H9 (cell line): ENCODE measurements around the gene COMMD9. TPM values are rescaled to one million over a fixed set of nuclear protein-coding genes. Genes with fewer than 3 reads are reported as not detected.

Experiments used
- DNase-seq: peaks from one replicate; pipeline ENCODE4 v3.0.0-alpha.2; 2017
- H2AFZ ChIP-seq: one replicate; pipeline ENCODE4 v1.6.1; 2013; ENCODE audit warnings: mild to moderate bottlenecking, low read length, control low read depth, moderate library complexity
- H2AK5ac ChIP-seq: 2 replicates; pipeline ENCODE4 v1.6.1; 2013; ENCODE audit warnings: low read length, control low read depth, mixed read lengths; ENCODE audit not compliant: insufficient read length
- H2BK120ac ChIP-seq: one replicate; pipeline ENCODE4 v1.6.1; 2013; ENCODE audit warnings: low read depth, mild to moderate bottlenecking, low read length, control low read depth, inconsistent platforms; ENCODE audit not compliant: poor library complexity, severe bottlenecking
- H2BK12ac ChIP-seq: 2 replicates; pipeline ENCODE4 v1.6.1; 2013; ENCODE audit warnings: low read length, control low read depth, mixed read lengths, low read depth; ENCODE audit not compliant: insufficient read length
- H2BK15ac ChIP-seq: 2 replicates; pipeline ENCODE4 v1.6.1; 2013; ENCODE audit warnings: low read depth, low read length, control low read depth
- H2BK20ac ChIP-seq: one replicate; pipeline ENCODE4 v1.6.1; 2013; ENCODE audit warnings: low read depth, mild to moderate bottlenecking, low read length, control low read depth, inconsistent platforms; ENCODE audit not compliant: poor library complexity, severe bottlenecking
- H2BK5ac ChIP-seq: 2 replicates; pipeline ENCODE4 v1.6.1; 2013; ENCODE audit warnings: low read length, control low read depth, mixed read lengths; ENCODE audit not compliant: insufficient read length
- H3K14ac ChIP-seq: 2 replicates; pipeline ENCODE4 v1.6.1; 2013; ENCODE audit warnings: low read length, control low read depth; ENCODE audit not compliant: insufficient read depth
- H3K18ac ChIP-seq: 2 replicates; pipeline ENCODE4 v1.6.1; 2013; ENCODE audit warnings: low read depth, mild to moderate bottlenecking, mixed read lengths, low read length, control low read depth; ENCODE audit not compliant: insufficient read length
- H3K23ac ChIP-seq: 2 replicates; pipeline ENCODE4 v1.6.1; 2013; ENCODE audit warnings: low read length, control low read depth, mixed read lengths, low read depth; ENCODE audit not compliant: insufficient read length
- H3K23me2 ChIP-seq: 2 replicates; pipeline ENCODE4 v1.6.1; 2013; ENCODE audit warnings: low read depth, mild to moderate bottlenecking, mixed read lengths, low read length, control low read depth; ENCODE audit not compliant: insufficient read length, poor library complexity, severe bottlenecking
- H3K27ac ChIP-seq: 2 replicates; pipeline ENCODE4 v1.5.1; 2013; ENCODE audit warnings: low read length, control low read depth, mixed read lengths, low read depth; ENCODE audit not compliant: insufficient read length
- H3K27me3 ChIP-seq: 2 replicates; pipeline ENCODE4 v1.6.1; 2013; ENCODE audit warnings: low read length, control low read depth, inconsistent platforms; ENCODE audit not compliant: insufficient read depth
- H3K4ac ChIP-seq: 2 replicates; pipeline ENCODE4 v1.6.1; 2013; ENCODE audit warnings: low read depth, mild to moderate bottlenecking, control low read depth, inconsistent platforms, low read length, moderate library complexity
- H3K4me1 ChIP-seq: 2 replicates; pipeline ENCODE4 v1.6.1; 2013; ENCODE audit warnings: low read length, control low read depth, inconsistent platforms; ENCODE audit not compliant: insufficient read depth
- H3K4me2 ChIP-seq: 2 replicates; pipeline ENCODE4 v1.6.1; 2013; ENCODE audit warnings: low read length, control low read depth, mixed read lengths; ENCODE audit not compliant: insufficient read length, insufficient read depth
- H3K56ac ChIP-seq: 2 replicates; pipeline ENCODE4 v1.6.1; 2013; ENCODE audit warnings: low read depth, mild to moderate bottlenecking, mixed read lengths, low read length, control low read depth; ENCODE audit not compliant: insufficient read length
- H3K79me1 ChIP-seq: 2 replicates; pipeline ENCODE4 v1.6.1; 2013; ENCODE audit warnings: low read depth, mild to moderate bottlenecking, moderate library complexity, low read length, control low read depth, inconsistent platforms; ENCODE audit not compliant: insufficient read depth, poor library complexity, severe bottlenecking
- H3K79me2 ChIP-seq: 2 replicates; pipeline ENCODE4 v1.6.1; 2013; ENCODE audit warnings: low read length, control low read depth, inconsistent platforms; ENCODE audit not compliant: insufficient read depth
- H3K9ac ChIP-seq: 2 replicates; pipeline ENCODE4 v1.6.1; 2013; ENCODE audit warnings: low read length, control low read depth, mixed read lengths; ENCODE audit not compliant: insufficient read length; ENCODE audit errors: extremely low read depth
- H3K9me3 ChIP-seq: one replicate; pipeline ENCODE4 v1.6.1; 2013; ENCODE audit warnings: low read depth, low read length, inconsistent platforms; ENCODE audit not compliant: control insufficient read depth
- H3T11ph ChIP-seq: one replicate; pipeline ENCODE4 v1.6.1; 2013; ENCODE audit warnings: mild to moderate bottlenecking, low read length, control low read depth, inconsistent platforms
- H4K20me1 ChIP-seq: one replicate; pipeline ENCODE4 v1.6.1; 2013; ENCODE audit not compliant: control insufficient read depth, insufficient read length, insufficient read depth
- H4K5ac ChIP-seq: 2 replicates; pipeline ENCODE4 v1.6.1; 2013; ENCODE audit warnings: low read depth, mild to moderate bottlenecking, mixed read lengths, low read length, control low read depth; ENCODE audit not compliant: insufficient read length
- H4K8ac ChIP-seq: replicated peaks from 2 replicates; pipeline ENCODE4 v1.6.1; 2013; ENCODE audit warnings: low read length, control low read depth, mixed read lengths, low read depth; ENCODE audit not compliant: insufficient read length
- H4K91ac ChIP-seq: 2 replicates; pipeline ENCODE4 v1.6.1; 2013; ENCODE audit warnings: low read depth, mild to moderate bottlenecking, moderate library complexity, mixed read lengths, low read length, control low read depth; ENCODE audit not compliant: insufficient read length
- H3K27ac Mint-ChIP-seq, 3 experiments: 2 replicates in 2 of 3; 3 replicates in 1 of 3; pipeline ENCODE4 v1.8.0; 2020 to 2021; ENCODE audit warnings: mixed read lengths in 3 of 3, mild to moderate bottlenecking in 1 of 3, moderate library complexity in 1 of 3
- H3K27me3 Mint-ChIP-seq: 2 replicates; pipeline ENCODE4 v1.8.0; 2021; ENCODE audit warnings: low read depth, mild to moderate bottlenecking, moderate library complexity, mixed read lengths
- H3K36me3 Mint-ChIP-seq, 3 experiments: 2 replicates in 2 of 3; 3 replicates in 1 of 3; pipeline ENCODE4 v1.8.0; 2020 to 2021; ENCODE audit warnings: low read depth in 3 of 3, mixed read lengths in 3 of 3; ENCODE audit not compliant: insufficient read depth in 1 of 3
- H3K4me1 Mint-ChIP-seq, 2 experiments: 2 replicates each; pipeline ENCODE4 v1.8.0; 2020; ENCODE audit warnings: mixed read lengths in 2 of 2
- H3K4me3 Mint-ChIP-seq, 2 experiments: 2 replicates in 1 of 2; 3 replicates in 1 of 2; pipeline ENCODE4 v1.8.0; 2020 to 2021; ENCODE audit warnings: mild to moderate bottlenecking in 2 of 2, mixed read lengths in 2 of 2, moderate library complexity in 1 of 2
- H3K9me3 Mint-ChIP-seq, 2 experiments: 2 replicates in 1 of 2; 3 replicates in 1 of 2; pipeline ENCODE4 v1.8.0; 2020; ENCODE audit warnings: mild to moderate bottlenecking in 2 of 2, mixed read lengths in 2 of 2, moderate library complexity in 1 of 2
- CTCF ChIP-seq: fragments of 200-600 bp; sonication (generic); conservative IDR thresholded peaks from 3 replicates; pipeline ENCODE4 v1.8.0; 2021; ENCODE audit warnings: antibody characterized with exemption, mild to moderate bottlenecking
- WGBS: extraction: QIAGEN DNeasy Blood & Tissue Kit; methylation state at CpG from one replicate; pipeline ENCODE4 v1.1.7; 2013; ENCODE audit warnings: missing lambda C conversion rate, low lambda C conversion rate, mixed read lengths; ENCODE audit not compliant: insufficient read length; ENCODE audit errors: extremely low coverage; 5-methylcytosine and 5-hydroxymethylcytosine counted together
- total RNA-seq: library from RNA; stranded (reverse); gene quantifications from 2 replicates; pipeline ENCODE4 v1.2.1, GENCODE V29; 2021

COMMD9 gene
- total RNA-seq, 1 experiment from 2014 or later = 47.0 TPM

GRCh38 chr11:36268337-36268985, 20.8 kb downstream of the COMMD9 start:
- no peaks in the 10 kb centered on the region for H3K9me3 ChIP-seq
- no peak overlapping the region for H3K14ac ChIP-seq
- H3K79me2 ChIP-seq = 0 out of 2 replicates have a peak, but pooled peaks cover 2% of the 10 kb centered on the region
- no peak overlapping the region for H2BK12ac ChIP-seq
- no peak overlapping the region for H2AK5ac ChIP-seq
- H2BK5ac ChIP-seq = no peak overlapping the region
- H2BK15ac ChIP-seq = no peak overlapping the region
- H3K27ac ChIP-seq = no peak overlapping the region
- no peak overlapping the region for H3K18ac ChIP-seq
- no peak overlapping the region for H3K56ac ChIP-seq
- no peak overlapping the region for H2BK20ac ChIP-seq
- Mint-ChIP-seq H3K27ac (no peak overlapping the region), H3K4me3 (no peak overlapping the region), H3K4me1 (peaks cover 5 to 8% of the 10 kb centered on the region in 2 experiments; a peak in 3 of 4 replicates), H3K36me3 (peaks cover 5 to 7% (median 7%) of the 10 kb centered on the region in 3 experiments; a peak in 5 of 7 replicates), H3K9me3 (no peaks in the 10 kb centered on the region), H3K27me3 (peaks cover 7% of the 10 kb centered on the region)
- no peak for TF ChIP-seq CTCF
- no peak for DNase-seq
- H4K8ac ChIP-seq = no peak overlapping the region
- H3K23me2 ChIP-seq = no peaks in the 10 kb centered on the region
- no CpG with 5 or more reads among the region's 8 CpGs for WGBS
- no peak overlapping the region for H3K9ac ChIP-seq
- no peak overlapping the region for H4K91ac ChIP-seq
- no peak overlapping the region for H2AFZ ChIP-seq
- H3K79me1 ChIP-seq = no peaks in the 10 kb centered on the region
- H3K4ac ChIP-seq = no peak overlapping the region
- no peaks in the 10 kb centered on the region for H3K27me3 ChIP-seq
- no peak overlapping the region for H2BK120ac ChIP-seq
- no peak overlapping the region for H3K23ac ChIP-seq
- no peak overlapping the region for H3K4me2 ChIP-seq
- no peaks in the 10 kb centered on the region for H3K4me1 ChIP-seq
- H3T11ph ChIP-seq = no peak overlapping the region
- no peak overlapping the region for H4K5ac ChIP-seq
- H4K20me1 ChIP-seq = no peaks in the 10 kb centered on the region
